Tibial nerve (tissue), 4 donors: ENCODE results near the gene GNB5.

ENCODE experiments used
- CTCF ChIP-seq, 5 experiments: fragments of 200-600 bp in 3 of 5; fragments of 450-650 bp in 2 of 5; sonication (generic) in 3 of 5; IDR thresholded peaks; one replicate each; pipeline ENCODE4 v1.5.1; 2016 to 2019; ENCODE audit warnings: antibody characterized with exemption in 5 of 5, mild to moderate bottlenecking in 3 of 5, moderate library complexity in 2 of 5
- EP300 ChIP-seq, 2 donors: sonication (generic); formaldehyde crosslinking; IDR thresholded peaks; one replicate each; pipeline ENCODE4 v1.6.1; 2017; ENCODE audit warnings: antibody characterized with exemption in 2 of 2, mild to moderate bottlenecking in 1 of 2
- POLR2A ChIP-seq, 2 donors: fragments of 450-650 bp; IDR thresholded peaks; one replicate each; pipeline ENCODE4 v1.6.1; 2017; ENCODE audit warnings: antibody characterized with exemption in 2 of 2, mild to moderate bottlenecking in 2 of 2, moderate library complexity in 2 of 2

- TF ChIP-seq EP300 (IDR thresholded peaks at IDR 0.05) (no peak), CTCF (IDR thresholded peaks at IDR 0.05) (no peak), POLR2A (IDR thresholded peaks at IDR 0.05) (no peak)
Measured at GRCh38 chr15:52098323-52098722, 92.9 kb downstream of the GNB5 start.
